Liver (tissue), 9 donors: ENCODE results near the gene GRB2. TPM values are rescaled to one million over a fixed set of nuclear protein-coding genes. Genes with fewer than 3 reads are reported as not detected.

Experiments used
- DNase-seq: peaks from one replicate; pipeline ENCODE4 v3.0.0-alpha.2; 2017; ENCODE audit warnings: low spot score
- H3K27ac ChIP-seq, 2 donors: one replicate each; pipeline ENCODE4 v1.7.0; 2013; ENCODE audit warnings: inconsistent platforms in 2 of 2, low read length in 2 of 2, control low read depth in 1 of 2, low read depth in 1 of 2, mild to moderate bottlenecking in 1 of 2
- H3K27me3 ChIP-seq, 4 donors: one replicate each; pipeline versions ENCODE4 v1.6.1 to v1.7.0; 2013; ENCODE audit warnings: low read length in 3 of 4, inconsistent platforms in 1 of 4, mild to moderate bottlenecking in 1 of 4, moderate library complexity in 1 of 4; ENCODE audit not compliant: control insufficient read depth in 4 of 4, insufficient read depth in 4 of 4
- H3K36me3 ChIP-seq, 4 donors: one replicate each; pipeline versions ENCODE4 v1.6.1 to v1.7.0; 2013; ENCODE audit warnings: low read length in 3 of 4, mild to moderate bottlenecking in 3 of 4, low read depth in 1 of 4, moderate library complexity in 1 of 4; ENCODE audit not compliant: control insufficient read depth in 4 of 4, insufficient read depth in 3 of 4
- H3K4me1 ChIP-seq, 4 donors: one replicate each; pipeline versions ENCODE4 v1.6.1 to v1.7.0; 2013; ENCODE audit warnings: low read length in 3 of 4, mild to moderate bottlenecking in 3 of 4, moderate library complexity in 1 of 4; ENCODE audit not compliant: control insufficient read depth in 4 of 4, insufficient read depth in 4 of 4
- H3K4me3 ChIP-seq, 3 donors: one replicate each; pipeline versions ENCODE4 v1.6.1 to v1.7.0; 2013; ENCODE audit warnings: low read length in 3 of 3, control low read depth in 1 of 3, low read depth in 1 of 3, mild to moderate bottlenecking in 1 of 3
- H3K9ac ChIP-seq, 2 donors: one replicate each; pipeline ENCODE4 v1.7.0; 2013; ENCODE audit warnings: low read length in 2 of 2, mild to moderate bottlenecking in 2 of 2, moderate library complexity in 2 of 2, control low read depth in 1 of 2, low read depth in 1 of 2
- H3K9me3 ChIP-seq, 4 donors: one replicate each; pipeline versions ENCODE4 v1.6.1 to v1.7.0; 2013; ENCODE audit warnings: low read length in 3 of 4; ENCODE audit not compliant: control insufficient read depth in 4 of 4
- EGR1 ChIP-seq, 2 donors: IDR thresholded peaks; 2 replicates each; pipeline ENCODE4 v1.6.1; 2016 to 2018; ENCODE audit warnings: antibody characterized with exemption in 2 of 2, low read depth in 2 of 2
- FOXA1 ChIP-seq: IDR thresholded peaks from 2 replicates; pipeline ENCODE4 v1.6.1; 2016; ENCODE audit warnings: antibody characterized with exemption
- FOXA2 ChIP-seq: IDR thresholded peaks from 2 replicates; pipeline ENCODE4 v1.6.1; 2016; ENCODE audit warnings: antibody characterized with exemption
- GABPA ChIP-seq, 2 donors: IDR thresholded peaks in 1 of 2; conservative IDR thresholded peaks in 1 of 2; 2 replicates each; pipeline ENCODE4 v1.6.1; 2016; ENCODE audit warnings: antibody characterized with exemption in 2 of 2, mild to moderate bottlenecking in 1 of 2, moderate library complexity in 1 of 2
- HNF4A ChIP-seq, 2 donors: conservative IDR thresholded peaks; 2 replicates each; pipeline ENCODE4 v1.6.1; 2016; ENCODE audit warnings: antibody characterized with exemption in 2 of 2, mild to moderate bottlenecking in 2 of 2
- HNF4G ChIP-seq: IDR thresholded peaks from 2 replicates; pipeline ENCODE4 v1.6.1; 2016; ENCODE audit warnings: antibody characterized with exemption
- JUND ChIP-seq, 2 donors: IDR thresholded peaks; 2 replicates each; pipeline ENCODE4 v1.6.1; 2016; ENCODE audit warnings: antibody characterized with exemption in 2 of 2
- NR2F2 ChIP-seq: IDR thresholded peaks from 2 replicates; pipeline ENCODE4 v1.6.1; 2016; ENCODE audit warnings: antibody characterized with exemption
- RAD21 ChIP-seq, 2 donors: IDR thresholded peaks; 2 replicates each; pipeline ENCODE4 v1.6.1; 2016; ENCODE audit warnings: antibody characterized with exemption in 2 of 2, mild to moderate bottlenecking in 2 of 2
- RXRA ChIP-seq, 2 donors: IDR thresholded peaks; 2 replicates each; pipeline ENCODE4 v1.6.1; 2017 to 2018; ENCODE audit warnings: antibody characterized with exemption in 2 of 2, mild to moderate bottlenecking in 1 of 2
- SP1 ChIP-seq: IDR thresholded peaks from 2 replicates; pipeline ENCODE4 v1.6.1; 2018; ENCODE audit warnings: antibody characterized with exemption, mild to moderate bottlenecking
- TAF1 ChIP-seq: conservative IDR thresholded peaks from 2 replicates; pipeline ENCODE4 v1.6.1; 2016; ENCODE audit warnings: antibody characterized with exemption, mild to moderate bottlenecking
- YY1 ChIP-seq: IDR thresholded peaks from 2 replicates; pipeline ENCODE4 v1.6.1; 2016; ENCODE audit warnings: antibody characterized with exemption, mild to moderate bottlenecking
- WGBS: extraction: QIAGEN DNeasy Blood & Tissue Kit; methylation state at CpG from one replicate; pipeline ENCODE4 v1.1.7; 2013; 5-methylcytosine and 5-hydroxymethylcytosine counted together
- polyA plus RNA-seq, 2 donors: library from polyadenylated mRNA; stranded (reverse) in 1 of 2; unstranded in 1 of 2; fragments of 200-250 nt in 1 of 2; fragments of >200 nt in 1 of 2; fragmentation: Nextera tagmentation in 1 of 2; extraction: Ambion mirVana in 1 of 2; gene quantifications; one replicate each; pipeline versions ENCODE4 v1.2.1 to v1.2.3, GENCODE V29; 2013 to 2015
- total RNA-seq, 2 donors: library from RNA; depleted of rRNA; stranded (reverse); fragments of >200 nt; gene quantifications; one replicate each; pipeline ENCODE4 v1.2.3, GENCODE V29; 2014
- TF ChIP-seq, protein P1 (sequence below): IDR thresholded peaks from 2 replicates; pipeline ENCODE4 v1.6.1; 2016; ENCODE audit warnings: antibody characterized with exemption
- TF ChIP-seq, protein P2 (sequence below): IDR thresholded peaks from 2 replicates; pipeline ENCODE4 v1.6.1; 2016; ENCODE audit warnings: antibody characterized with exemption
- TF ChIP-seq, protein P3 (sequence below): IDR thresholded peaks from 2 replicates; pipeline ENCODE4 v1.6.1; 2016; ENCODE audit warnings: antibody characterized with exemption, mild to moderate bottlenecking
- TF ChIP-seq, protein P4 (sequence below): IDR thresholded peaks from 2 replicates; pipeline ENCODE4 v1.6.1; 2016; ENCODE audit warnings: antibody characterized with exemption
- TF ChIP-seq, protein P5 (sequence below): fragments of 150-350 bp; IDR thresholded peaks from 2 replicates; pipeline ENCODE4 v1.5.1; 2017; ENCODE audit warnings: improper control_type of control experiment, low read depth, low read length; ENCODE audit not compliant: missing input control
- donor health status: healthy.
- donor health status: healthy.
- donor health status: healthy.
- donor health status: healthy.
- donor health status: healthy.

The GRB2 gene
- total and polyA plus RNA-seq, 4 donors: 36.0 to 91.8 (median 49.6) TPM

DNA sequence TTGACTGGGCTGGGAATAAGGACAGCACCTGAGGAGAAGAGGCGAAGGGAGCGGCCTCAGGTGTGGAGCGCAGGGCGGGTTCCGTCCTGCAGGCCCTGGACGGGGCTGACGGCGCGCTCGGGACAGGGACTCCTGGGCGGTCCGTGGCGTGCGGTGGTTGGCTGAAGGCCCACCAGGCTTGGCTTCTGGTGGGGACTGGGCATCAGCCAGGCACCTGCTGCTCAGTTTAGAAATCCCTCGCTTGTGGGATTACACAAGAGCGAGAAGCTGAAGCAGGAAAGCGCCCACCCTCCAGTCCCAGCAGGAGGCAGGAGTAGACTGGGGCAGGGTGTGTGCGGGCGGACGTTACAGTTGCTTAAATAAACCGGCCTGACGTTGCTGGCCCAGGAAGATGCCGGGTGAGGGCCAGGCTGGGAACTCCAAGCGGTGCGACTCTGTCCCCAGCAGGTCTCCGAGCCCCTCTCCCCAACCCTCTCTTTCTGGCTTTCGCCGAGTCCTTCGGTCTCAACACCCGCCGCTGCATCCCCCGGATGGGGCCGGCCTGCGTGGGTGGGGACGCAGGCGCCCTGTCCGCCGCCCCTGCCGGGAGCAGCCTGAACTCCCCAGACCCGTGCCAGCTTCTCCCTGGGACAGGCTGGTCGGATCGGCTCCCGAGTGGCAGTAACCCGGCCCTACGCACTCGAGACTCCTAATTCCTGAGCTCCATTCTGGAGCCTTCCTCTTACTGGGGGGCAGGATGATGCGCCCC is 135.1 kb downstream of the GRB2 start:
- Histone ChIP-seq H3K27me3 (no peaks in the 10 kb centered on the region), H3K27ac (peak overlapping the region; percentile 91 to 93), H3K9ac (peak overlapping the region; percentile 71 to 75), H3K4me1 (peaks cover 7 to 28% (median 17%) of the 10 kb centered on the region in 4 donors), H3K4me3 (peak overlapping the region; percentile 76 to 91 (median 91)), H3K9me3 (no peaks in the 10 kb centered on the region), H3K36me3 (peaks cover 4 to 20% (median 16%) of the 10 kb centered on the region in 4 donors)
- WGBS: 1% methylated on average over 47 of the region's 47 CpGs
- peak; percentile 62 for DNase-seq
- TF ChIP-seq YY1: peak; percentile 53
- TF ChIP-seq SP1: peak; percentile 7
- peak; percentile 57 to 60 for TF ChIP-seq RAD21 (IDR thresholded peaks at IDR 0.05)
- TF ChIP-seq TAF1: peak; percentile 40
- TF ChIP-seq, protein P1, sequence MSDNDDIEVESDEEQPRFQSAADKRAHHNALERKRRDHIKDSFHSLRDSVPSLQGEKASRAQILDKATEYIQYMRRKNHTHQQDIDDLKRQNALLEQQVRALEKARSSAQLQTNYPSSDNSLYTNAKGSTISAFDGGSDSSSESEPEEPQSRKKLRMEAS: no peak
- peak; percentile 84 to 91 for TF ChIP-seq EGR1 (IDR thresholded peaks at IDR 0.05; ENCODE audit: low read depth in 2 of 2)
- TF ChIP-seq, protein P2, sequence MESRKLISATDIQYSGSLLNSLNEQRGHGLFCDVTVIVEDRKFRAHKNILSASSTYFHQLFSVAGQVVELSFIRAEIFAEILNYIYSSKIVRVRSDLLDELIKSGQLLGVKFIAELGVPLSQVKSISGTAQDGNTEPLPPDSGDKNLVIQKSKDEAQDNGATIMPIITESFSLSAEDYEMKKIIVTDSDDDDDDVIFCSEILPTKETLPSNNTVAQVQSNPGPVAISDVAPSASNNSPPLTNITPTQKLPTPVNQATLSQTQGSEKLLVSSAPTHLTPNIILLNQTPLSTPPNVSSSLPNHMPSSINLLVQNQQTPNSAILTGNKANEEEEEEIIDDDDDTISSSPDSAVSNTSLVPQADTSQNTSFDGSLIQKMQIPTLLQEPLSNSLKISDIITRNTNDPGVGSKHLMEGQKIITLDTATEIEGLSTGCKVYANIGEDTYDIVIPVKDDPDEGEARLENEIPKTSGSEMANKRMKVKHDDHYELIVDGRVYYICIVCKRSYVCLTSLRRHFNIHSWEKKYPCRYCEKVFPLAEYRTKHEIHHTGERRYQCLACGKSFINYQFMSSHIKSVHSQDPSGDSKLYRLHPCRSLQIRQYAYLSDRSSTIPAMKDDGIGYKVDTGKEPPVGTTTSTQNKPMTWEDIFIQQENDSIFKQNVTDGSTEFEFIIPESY: no peak
- no peak for TF ChIP-seq HNF4A (conservative IDR thresholded peaks at IDR 0.05)
- no peak for TF ChIP-seq FOXA1
- TF ChIP-seq FOXA2: no peak
- TF ChIP-seq HNF4G: no peak
- TF ChIP-seq, protein P3, sequence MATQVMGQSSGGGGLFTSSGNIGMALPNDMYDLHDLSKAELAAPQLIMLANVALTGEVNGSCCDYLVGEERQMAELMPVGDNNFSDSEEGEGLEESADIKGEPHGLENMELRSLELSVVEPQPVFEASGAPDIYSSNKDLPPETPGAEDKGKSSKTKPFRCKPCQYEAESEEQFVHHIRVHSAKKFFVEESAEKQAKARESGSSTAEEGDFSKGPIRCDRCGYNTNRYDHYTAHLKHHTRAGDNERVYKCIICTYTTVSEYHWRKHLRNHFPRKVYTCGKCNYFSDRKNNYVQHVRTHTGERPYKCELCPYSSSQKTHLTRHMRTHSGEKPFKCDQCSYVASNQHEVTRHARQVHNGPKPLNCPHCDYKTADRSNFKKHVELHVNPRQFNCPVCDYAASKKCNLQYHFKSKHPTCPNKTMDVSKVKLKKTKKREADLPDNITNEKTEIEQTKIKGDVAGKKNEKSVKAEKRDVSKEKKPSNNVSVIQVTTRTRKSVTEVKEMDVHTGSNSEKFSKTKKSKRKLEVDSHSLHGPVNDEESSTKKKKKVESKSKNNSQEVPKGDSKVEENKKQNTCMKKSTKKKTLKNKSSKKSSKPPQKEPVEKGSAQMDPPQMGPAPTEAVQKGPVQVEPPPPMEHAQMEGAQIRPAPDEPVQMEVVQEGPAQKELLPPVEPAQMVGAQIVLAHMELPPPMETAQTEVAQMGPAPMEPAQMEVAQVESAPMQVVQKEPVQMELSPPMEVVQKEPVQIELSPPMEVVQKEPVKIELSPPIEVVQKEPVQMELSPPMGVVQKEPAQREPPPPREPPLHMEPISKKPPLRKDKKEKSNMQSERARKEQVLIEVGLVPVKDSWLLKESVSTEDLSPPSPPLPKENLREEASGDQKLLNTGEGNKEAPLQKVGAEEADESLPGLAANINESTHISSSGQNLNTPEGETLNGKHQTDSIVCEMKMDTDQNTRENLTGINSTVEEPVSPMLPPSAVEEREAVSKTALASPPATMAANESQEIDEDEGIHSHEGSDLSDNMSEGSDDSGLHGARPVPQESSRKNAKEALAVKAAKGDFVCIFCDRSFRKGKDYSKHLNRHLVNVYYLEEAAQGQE: no peak
- no peak for TF ChIP-seq NR2F2
- no peak for TF ChIP-seq RXRA (IDR thresholded peaks at IDR 0.05)
- no peak for TF ChIP-seq GABPA (IDR thresholded peaks at IDR 0.05 in 1 of 2, conservative IDR thresholded peaks at IDR 0.05 in 1 of 2)
- TF ChIP-seq JUND (IDR thresholded peaks at IDR 0.05): no peak
- TF ChIP-seq, protein P4, sequence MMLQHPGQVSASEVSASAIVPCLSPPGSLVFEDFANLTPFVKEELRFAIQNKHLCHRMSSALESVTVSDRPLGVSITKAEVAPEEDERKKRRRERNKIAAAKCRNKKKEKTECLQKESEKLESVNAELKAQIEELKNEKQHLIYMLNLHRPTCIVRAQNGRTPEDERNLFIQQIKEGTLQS: no peak
- TF ChIP-seq, protein P5, sequence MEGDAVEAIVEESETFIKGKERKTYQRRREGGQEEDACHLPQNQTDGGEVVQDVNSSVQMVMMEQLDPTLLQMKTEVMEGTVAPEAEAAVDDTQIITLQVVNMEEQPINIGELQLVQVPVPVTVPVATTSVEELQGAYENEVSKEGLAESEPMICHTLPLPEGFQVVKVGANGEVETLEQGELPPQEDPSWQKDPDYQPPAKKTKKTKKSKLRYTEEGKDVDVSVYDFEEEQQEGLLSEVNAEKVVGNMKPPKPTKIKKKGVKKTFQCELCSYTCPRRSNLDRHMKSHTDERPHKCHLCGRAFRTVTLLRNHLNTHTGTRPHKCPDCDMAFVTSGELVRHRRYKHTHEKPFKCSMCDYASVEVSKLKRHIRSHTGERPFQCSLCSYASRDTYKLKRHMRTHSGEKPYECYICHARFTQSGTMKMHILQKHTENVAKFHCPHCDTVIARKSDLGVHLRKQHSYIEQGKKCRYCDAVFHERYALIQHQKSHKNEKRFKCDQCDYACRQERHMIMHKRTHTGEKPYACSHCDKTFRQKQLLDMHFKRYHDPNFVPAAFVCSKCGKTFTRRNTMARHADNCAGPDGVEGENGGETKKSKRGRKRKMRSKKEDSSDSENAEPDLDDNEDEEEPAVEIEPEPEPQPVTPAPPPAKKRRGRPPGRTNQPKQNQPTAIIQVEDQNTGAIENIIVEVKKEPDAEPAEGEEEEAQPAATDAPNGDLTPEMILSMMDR: peak; percentile 6
